GM21367 (cell line): ENCODE results near the gene APOB.
"Not testable (repeated sequence)": the region's sequence is repeated elsewhere in the genome, so short reads cannot be mapped to it uniquely, and the experiment has no call there.

Experiments
- ATAC-seq: cut with Tn5 transposase; IDR thresholded peaks from one replicate; pipeline ENCODE4 v1.9.1; 2021; ENCODE audit not compliant: unreplicated experiment

Gene APOB

DNA sequence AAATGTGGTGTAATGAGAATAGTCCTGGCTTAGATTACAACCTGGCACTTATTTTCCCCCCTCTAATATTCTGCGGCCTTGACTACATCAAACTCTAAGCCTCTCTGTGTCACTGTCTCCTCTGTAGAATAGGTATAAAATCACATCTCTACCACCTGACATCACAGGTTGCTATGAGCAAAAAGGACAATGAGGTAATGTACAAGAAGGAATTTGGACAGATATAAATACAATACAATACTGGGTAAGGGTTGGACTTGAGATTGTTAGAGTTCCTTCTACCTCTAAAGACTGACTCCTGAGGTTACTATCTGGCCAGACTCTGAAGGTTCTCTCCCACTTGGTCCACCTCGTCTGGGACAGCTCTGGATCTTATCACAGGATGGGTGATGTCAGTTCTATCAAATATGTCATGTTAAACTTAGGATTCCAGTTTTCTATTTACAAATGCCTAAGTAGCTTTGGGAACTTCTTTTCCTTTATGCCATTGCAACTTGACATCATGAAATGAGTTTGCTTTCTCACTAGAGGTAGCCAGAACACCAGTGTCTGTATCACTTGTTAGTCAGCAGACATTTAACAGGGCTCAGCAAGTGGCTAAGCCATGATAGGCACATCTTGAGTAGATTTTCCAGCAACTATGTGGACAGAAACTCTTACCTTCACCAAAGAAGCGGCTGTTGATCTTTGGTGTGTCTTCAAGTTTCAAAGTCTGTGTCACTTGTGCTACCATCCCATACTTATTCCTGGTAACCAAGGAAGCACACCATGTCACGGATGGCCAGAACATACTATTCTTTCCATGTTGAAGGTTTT lies 9.5 kb downstream of the APOB start:
- ATAC-seq: no peak

DNA sequence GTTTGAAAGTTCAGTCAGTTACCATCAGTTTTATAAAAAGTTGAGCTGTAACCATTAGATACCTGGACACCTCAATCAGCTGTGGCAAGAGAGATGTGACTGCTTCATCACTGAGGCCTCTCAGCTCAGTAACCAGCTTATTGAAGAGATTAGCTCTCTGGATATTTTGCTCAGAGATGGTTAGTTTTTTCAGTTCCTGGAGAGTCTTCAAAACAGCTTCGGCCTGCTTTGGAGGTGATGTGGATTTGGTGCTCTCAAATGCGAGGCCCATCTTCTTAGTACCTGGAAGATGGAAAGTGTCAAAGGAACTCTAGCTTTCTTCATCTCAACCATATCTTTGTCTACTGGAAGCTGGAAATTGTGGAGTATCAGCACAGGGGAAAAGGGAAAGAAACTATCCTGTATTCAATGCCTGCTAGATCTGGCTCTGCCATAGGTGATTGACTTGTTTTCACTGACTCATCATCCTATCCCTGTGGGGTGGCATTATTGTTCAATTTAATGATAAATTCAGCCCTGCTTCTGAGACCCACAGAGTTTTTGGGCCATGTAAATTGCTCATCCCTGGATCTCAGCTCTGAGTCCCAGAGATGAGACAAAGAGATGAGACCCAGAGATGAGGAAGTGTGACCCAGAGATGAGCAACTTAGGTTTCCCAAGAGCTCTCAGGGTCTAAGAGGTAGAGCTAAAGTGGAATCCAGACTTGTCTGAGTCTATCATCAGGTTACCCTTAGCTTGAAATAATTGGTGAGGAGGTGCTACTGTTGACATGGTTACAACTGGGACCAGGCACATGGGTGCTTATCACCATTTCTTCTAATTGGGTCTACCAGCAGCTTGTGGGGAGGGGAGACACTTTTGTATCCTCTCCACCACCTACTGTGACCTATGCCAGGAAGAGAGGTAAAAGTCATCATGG lies 10.4 kb downstream of the APOB start:
- ATAC-seq: no peak

DNA sequence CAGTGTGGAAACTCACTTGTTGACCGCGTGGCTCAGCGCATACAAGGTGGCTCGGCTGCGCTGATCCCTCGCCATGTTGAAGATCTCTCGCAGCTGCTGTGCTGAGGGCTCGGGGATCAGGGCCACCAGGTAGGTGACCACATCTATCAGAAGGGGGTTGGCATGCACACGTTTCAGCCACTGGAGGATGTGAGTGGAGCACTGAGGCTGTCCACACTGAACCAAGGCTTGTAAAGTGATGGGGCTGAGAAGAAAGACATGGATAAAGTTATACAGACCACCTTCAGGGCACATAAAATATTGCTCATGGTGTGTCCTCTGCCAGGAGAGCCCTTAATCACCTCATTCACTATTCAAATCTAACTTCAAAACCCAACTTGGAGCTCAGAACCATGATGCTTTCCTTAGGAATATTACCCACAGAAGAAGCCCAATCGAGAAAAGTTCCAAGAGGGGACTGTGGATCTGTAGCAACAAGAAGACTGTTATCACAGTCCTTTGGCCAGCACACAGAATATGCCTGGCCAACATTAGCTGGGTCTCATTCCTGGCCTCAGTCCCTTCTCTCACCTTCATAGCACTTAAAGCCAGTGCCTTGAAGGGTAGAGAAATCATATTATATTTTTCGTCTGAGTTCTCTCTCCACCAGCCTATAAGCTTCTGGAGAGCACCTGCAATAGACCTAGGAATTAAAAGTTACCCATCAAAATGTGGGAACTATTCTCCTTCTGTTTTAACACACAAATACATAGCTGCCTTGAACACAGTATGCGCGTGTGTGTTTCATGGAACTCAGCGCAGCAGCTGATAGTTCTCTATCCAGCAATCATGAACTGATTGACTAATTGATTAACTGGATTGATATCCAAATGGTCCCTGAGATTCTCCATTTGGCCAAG lies 11.3 kb downstream of the APOB start:
- no peak for ATAC-seq

DNA sequence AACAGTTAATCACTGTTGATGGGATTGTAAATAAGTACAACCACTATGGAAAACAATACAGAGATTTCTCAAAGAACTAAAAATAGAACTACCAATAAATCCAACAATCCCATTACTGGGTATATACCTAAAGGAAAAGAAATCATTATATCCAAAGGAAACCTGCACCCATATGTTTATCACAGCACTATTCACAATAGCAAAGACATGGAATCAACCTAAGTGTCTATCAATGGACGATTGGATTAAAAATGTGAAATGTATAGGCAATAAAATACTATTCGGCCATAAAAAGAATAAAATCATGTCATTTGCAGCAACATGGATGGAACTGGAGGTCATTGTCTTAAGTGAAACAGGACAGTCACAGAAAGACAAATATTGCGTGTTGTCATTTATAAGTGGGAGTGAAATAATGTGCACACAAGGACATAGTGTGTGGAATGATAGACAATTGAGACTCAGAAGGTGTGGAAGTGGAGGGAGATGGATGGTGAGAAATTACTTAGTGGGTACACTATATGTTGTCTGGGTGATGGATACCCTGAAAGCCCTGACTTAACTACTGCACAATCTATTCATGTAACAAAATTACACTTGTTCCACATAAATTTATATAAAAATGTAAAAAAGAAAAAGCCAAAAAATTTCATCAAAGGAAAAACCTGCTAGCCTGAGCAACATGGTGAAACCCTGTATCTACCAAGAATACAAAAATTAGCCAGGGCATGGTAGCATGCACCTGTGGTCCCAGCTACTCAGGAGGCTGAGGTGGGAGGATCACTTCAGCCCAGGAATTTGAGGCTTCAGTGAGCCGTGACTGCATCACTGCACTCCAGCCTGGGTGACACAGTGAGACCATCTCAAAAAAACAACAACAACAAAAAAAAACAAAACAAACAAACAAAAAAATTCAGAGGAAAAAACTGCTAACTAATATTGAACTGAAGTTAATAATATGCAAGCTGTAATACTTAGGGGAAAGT lies 12.6 kb downstream of the APOB start:
- ATAC-seq: no peak

DNA sequence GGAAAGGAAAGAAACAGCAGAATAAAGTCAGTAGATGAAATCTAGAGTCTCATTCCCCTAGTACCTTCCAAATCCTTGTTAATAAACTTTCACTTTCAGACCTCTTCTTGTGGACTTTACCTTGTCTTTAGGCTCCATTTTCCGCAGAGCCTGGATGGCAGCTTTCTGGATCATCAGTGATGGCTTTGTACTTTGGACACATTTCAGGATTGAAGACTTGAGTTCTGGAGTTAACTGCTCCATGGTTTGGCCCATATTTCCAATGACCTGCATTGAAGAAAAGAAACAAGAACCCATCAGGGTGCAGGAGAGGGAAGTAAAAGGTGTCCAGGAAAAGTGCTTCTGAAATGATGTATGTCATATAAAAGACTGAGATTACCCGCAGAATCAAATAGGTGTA lies 14.4 kb downstream of the APOB start:
- ATAC-seq: no peak

DNA sequence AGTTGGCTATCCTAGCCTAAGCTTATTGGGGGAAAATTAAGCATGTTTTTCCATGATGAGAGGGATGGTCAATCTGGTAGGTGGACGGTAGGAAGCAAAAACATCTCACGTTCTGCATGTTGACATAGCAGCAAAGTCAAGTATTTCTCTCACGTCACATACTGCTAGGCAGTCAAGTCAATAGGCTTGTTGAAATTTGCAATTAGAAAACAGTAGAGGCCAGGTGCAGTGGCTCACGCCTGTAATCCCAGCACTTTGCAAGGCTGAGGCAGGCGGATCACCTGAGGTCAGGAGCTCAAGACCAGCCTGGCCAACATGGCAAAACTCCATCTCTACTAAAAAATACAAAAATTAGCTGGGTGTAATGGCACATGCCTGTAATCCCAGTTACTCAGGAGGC lies 14.9 kb downstream of the APOB start:
- not testable (repeated sequence) for ATAC-seq

DNA sequence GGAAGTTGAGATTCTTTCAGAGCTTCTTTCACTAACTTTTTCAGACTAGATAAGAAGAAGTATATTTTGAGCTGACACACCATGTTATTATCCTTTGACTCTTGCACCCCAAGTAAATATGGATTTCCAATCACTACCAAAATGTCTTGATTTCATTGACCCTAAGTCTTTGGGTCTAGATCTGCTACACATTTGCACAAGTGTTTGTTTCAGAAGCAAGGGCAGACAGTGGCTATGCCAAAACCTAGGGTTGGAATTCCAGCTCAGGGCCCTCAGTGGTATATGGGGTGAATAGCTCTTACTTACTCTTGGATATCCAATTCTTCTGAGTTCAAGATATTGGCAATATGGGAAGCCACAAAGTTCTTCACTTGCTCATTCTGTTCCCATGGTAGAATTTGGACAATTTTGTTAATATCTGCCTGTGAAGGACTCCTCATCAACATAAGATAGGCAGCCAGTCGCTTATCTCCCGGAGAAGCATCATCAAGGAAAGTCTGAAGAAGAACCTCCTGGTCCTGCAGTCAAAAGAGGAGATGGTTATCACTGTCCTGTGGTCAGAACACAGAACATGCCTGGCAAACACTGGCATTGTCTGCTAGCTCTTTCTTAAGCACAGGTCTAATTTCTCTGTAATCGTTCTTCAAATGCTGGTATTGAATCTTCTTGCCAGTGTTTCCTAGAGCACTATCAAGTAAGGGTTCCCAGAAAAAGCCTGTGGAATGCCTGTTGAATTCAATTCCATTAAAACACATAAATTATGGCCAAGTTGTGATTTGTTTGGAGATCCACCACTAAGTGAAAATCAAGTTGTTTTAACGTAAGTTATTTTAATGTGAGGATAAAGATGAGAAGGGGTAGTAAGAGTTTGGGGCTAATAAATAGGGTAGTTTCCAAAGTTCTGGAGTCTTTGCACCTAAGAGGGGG lies 15.6 kb downstream of the APOB start:
- ATAC-seq: no peak

DNA sequence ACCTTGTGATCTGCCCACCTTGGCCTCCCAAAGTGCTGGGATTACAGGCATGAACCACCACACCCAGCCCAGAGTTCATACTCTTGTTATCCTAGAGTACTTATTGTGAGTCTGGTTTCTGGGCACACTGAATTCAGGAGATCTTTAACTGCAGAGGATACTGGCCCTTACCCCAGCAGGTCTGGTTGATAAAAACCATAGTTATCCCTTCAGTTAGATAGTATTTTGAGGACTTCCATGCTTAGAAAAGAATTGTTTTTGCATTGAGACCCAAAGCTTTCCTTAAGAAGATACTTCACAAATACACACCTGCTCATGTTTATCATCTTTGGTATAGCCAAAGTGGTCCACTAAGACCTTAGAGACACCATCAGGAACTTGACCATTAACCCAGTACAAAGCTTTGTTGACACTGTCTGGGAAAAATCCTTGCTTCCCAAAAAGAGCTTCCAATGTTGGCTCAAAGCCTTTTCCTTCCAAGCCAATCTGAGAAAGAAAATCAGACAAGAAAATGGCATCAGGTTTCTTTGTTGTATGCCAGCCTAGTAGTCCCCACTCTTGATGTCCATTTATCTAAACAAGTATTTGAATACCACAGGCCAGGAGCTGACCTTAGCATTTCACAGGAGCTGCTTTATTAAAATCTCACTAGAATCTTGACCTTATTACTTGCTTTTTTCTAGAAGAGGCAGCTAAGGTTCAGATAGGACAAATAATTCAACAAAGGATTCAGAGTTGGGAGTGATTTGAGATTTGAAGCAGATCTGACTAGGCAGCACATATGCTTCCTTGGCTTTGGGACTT lies 17.2 kb downstream of the APOB start:
- ATAC-seq: no peak

DNA sequence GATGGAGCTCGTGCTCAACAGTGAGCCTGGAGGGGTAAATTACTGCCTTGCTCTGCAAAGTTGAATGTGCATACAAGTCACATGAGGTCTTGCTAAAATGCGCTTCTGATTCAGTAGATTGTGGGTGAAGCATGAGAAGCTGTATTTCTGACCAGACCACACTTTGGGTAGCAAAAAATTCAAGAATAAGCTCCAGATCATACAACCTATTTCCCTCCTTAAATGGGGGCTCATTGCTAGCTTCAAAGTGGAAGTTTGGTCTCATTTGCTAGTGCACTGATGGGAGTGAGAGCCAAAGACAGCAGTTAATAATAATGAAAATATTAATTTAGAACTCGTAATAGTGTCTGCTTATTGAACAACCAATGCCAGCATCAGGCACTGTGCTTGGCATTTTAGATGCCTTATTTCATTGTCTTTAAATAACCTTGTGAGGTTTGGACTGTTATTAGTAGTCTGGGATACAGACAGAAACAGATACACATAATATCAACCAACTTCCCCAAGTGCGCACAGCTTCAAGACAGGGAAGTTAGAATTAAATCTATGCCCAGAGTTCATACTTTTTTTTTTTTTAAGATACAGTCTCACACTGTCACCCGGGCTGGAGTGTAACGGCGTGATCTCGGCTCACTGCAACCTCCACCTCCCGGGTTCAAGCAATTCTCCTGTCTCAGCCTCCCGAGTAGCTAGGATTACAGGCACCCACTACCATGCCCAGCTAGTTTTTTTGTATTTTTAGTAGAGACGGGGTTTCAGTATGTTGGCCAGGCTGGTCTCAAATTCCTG lies 18.0 kb downstream of the APOB start:
- no peak for ATAC-seq

DNA sequence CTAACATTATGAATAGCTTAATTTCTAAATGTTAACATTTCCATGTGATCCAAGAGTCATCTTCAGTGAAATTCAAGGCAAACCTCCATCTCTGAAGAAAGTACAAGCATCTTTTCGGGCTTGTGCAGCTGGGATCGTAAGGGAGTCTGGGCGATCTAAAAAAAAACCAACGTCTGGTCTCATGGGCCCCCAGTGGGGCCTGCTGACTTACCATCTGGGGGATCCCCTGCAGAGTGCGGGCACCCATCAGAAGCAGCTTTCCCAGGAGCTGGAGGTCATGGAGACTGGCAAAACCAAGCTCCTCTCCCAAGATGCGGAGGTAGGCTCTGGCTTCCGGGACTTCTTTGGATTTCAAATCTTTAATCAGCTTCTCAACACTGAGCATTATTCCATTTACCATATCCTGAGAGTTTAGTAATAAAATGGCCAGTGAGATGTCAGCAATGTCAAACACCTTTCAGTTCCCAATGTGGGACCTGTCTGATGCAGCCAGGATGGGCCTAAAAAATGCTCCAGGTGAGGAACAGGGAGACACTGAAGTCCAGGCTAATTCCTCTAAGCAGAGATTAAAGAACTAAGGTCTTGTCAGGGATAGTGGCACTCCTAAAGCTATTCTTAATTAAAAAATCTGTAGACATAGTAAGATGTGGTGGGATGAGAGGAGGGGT lies 19.0 kb downstream of the APOB start:
- ATAC-seq: no peak

DNA sequence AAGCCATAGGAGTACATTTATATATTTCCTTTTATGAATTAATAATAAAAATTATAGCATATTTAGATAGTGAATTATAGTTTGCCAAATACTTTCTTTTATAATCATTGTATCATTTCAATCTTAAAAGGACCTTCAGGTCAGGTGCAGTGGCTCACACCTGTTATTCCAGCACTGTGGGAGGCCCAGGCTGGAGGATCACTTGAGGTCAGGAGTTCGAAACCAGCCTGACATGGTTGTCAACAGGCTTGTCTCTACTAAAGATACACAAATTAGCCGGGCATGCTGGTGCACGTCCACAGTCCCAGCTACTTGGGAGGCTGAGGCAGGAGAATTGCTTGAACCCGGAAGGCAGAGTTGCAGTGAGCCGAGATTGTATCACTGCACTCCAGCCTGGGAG lies 19.7 kb downstream of the APOB start:
- ATAC-seq: no peak

DNA sequence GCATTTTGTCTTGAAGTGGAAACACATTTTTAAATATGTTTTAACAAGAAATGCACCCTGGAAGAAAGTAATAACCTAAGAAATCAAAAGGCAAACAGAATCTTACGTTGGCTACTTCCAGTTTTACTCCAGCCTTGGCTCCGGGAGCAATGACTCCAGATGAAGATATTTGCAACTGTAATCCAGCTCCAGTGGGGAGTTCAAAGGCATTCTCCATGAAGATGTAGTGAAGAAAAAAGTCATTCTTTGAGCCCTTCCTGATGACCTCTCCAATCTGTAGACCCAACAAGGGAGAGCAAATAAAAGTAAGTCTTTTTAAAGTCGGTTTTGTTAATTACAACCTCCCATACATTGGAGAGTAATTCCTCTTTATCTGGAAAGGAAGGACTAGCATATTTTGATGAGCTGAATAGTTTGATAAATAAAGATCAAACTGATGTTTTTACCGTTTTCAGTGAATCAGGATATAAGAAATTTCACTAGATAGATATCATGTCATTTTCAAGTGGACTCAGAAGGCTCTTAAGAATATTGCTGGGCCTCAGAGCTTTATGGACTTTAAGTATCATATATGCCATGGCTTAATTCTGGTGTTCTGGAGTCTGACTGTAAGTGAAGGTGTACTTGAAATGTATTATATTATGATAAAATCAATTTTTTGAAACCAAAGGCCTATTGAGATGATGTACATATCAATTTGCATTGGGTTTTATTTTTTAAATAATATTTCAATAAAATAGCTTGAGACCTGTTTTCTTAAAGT lies 20.3 kb downstream of the APOB start:
- no peak for ATAC-seq

DNA sequence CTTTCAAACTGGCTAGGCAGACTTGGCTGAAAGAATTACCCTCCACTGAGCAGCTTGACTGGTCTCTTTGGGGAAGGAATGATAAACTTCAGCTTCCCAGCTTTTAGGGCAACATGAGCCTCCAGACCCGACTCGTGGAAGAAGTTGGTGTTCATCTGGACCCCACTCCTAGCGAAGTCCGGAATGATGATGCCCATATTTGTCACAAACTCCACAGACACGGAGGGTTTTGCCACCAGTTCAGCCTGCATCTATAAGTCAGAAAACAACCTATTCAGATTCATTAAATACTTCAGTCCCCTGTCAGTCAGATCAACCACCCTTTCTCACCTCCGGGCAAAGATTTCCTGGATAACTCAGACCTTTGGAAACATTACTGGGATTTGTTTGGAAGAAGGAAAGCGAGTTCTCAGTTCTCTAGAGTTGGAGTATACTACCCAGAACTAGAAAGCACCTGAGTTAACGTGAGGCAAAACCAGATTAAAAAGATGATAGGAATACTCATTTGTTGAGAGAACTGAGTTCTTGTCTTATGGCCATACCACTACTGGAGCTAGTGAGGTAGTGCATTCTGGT lies 21.0 kb downstream of the APOB start:
- ATAC-seq: no peak

DNA sequence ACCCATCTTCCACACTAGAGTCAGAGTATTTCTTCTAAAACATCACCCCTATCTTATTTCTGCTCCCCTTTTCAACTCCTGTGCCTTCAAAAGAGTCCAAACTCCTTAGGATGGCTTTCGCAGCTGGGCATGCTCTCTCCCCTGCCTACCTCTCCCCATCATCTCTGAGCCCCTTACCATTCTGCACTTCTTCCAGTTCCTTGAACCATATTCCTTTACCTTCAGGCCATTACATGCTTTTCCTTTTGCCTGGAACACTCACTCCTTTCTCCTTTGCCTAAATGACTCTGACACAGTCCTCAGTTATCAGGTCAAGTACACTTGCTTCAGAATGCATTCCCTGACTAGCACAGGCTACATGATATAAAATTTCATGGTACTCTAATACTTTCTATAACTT lies 22.4 kb downstream of the APOB start:
- ATAC-seq: no peak

DNA sequence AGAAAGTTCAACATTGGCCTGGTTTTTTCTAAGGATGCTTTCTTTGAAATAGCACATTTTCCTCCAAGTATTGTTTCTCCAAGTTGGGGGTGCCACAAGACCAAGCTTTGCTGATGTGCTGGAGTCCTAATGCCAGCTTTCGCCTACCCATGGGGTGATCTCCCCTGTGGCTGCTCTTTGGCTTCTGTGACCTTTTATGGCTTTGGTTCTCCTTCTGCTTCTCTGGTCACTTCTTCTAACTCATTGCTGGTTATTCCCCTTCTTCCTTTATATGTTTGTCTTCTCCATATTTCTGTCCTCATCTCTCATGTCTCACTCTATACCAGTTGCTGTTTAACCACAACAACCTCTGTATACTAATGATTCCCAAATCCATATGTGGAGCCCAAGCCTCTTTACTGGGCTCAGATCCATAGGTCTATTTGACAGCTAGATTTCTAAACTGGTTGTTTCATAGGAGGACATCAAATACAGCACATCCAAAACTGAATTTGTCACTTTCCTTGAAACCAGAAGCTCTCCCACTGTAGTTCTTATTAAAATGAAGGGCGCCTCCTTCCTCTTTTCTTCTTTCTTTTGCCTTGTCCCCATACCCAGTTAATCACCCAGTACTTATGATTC lies 23.1 kb downstream of the APOB start:
- no peak for ATAC-seq
